Stimulated activated CD4-positive, alpha-beta T cell treated with anti-CD3 and anti-CD28 coated beads, Interleukin-4, amount 100 ng/mL, for 1 hour (primary cell): ENCODE results near the gene MAP3K19.
"Not testable (repeated sequence)": the region's sequence is repeated elsewhere in the genome, so short reads cannot be mapped to it uniquely, and the experiment has no call there.

Experiments used
- DNase-seq: peaks from one replicate; pipeline ENCODE4 v3.0.0-alpha.2; 2020

The MAP3K19 gene, protein sequence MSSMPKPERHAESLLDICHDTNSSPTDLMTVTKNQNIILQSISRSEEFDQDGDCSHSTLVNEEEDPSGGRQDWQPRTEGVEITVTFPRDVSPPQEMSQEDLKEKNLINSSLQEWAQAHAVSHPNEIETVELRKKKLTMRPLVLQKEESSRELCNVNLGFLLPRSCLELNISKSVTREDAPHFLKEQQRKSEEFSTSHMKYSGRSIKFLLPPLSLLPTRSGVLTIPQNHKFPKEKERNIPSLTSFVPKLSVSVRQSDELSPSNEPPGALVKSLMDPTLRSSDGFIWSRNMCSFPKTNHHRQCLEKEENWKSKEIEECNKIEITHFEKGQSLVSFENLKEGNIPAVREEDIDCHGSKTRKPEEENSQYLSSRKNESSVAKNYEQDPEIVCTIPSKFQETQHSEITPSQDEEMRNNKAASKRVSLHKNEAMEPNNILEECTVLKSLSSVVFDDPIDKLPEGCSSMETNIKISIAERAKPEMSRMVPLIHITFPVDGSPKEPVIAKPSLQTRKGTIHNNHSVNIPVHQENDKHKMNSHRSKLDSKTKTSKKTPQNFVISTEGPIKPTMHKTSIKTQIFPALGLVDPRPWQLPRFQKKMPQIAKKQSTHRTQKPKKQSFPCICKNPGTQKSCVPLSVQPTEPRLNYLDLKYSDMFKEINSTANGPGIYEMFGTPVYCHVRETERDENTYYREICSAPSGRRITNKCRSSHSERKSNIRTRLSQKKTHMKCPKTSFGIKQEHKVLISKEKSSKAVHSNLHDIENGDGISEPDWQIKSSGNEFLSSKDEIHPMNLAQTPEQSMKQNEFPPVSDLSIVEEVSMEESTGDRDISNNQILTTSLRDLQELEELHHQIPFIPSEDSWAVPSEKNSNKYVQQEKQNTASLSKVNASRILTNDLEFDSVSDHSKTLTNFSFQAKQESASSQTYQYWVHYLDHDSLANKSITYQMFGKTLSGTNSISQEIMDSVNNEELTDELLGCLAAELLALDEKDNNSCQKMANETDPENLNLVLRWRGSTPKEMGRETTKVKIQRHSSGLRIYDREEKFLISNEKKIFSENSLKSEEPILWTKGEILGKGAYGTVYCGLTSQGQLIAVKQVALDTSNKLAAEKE (N-terminal part only)

DNA sequence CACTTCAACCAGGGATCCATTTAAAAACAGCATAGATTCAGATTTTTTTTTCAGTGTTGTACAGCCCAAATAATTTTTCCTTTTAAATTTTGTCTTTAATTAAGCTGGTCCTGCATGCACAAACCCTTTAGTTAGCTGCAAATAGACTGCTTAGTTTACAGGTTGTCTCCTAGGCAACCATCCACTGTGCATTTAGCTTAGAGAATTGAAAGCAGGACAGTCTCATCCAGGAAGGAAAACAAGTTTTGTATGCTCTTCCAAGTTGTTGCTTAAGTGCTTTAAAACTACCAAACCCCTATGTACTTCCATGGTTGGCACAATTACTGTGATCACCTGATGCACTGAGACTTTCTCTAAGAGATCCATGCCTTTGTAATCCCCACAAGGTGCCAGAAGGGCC lies at the start of gene MAP3K19:
Gene MAP3K19 (minus strand): TSS at position 148 of the 400 bp plus-strand sequence. CDS start 22,800 bp downstream, outside the sequence.
- no peak for DNase-seq

DNA sequence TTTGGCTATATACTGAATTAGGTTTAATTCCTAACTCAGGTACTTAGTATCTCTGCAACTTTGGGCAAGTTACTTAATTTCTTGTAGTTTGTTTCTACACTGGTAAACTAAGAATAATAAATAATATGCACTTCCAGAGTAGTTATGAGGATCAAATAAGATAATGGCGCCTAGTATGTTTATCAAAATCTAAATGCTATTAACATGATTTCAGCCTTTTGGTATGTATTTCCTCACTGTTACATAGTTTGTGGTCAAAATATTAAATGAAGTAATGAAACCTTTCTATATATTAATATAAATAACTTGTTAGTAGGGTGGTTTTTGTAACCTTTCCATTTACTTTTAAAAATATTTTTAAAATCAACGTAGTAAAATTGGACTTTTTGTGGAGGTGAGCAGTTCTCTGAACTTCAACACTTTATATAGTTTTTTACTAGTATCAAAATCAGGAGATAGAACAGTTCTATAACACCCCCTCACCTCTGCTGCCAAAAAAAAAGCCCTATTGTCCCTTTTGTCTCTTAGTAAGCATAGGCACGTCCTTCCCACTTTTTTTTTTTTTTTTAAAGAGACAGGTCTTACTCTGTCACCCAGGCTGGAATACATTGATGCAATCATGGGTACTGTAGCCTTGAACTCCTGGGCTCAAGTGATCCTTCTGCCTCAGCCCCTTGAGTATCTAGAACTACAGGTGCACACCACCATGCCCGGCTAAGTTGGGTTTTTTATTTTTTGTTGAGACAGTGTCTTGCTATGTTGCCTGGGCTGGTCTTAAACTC lies 49.6 kb upstream of the MAP3K19 start:
- DNase-seq, result no peak

DNA sequence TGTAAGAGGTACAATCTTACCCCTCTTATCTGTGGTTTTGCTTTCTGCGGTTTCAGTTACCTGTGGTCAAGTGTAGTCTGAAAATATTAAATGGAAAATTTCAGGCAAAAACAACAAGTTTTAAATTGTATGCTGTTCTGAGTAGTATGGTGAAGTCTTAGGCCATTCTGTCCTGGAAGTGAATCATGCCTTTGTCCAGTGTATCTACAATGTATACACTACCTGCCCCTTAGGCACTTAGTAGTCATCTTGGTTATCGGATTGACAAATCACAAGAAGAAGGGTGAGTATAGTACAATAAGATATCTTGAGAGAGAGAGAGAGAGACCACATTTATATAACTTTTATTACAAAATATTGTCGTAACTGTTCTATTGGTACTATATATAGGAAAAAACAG lies 48.3 kb upstream of the MAP3K19 start:
- no peak for DNase-seq

DNA sequence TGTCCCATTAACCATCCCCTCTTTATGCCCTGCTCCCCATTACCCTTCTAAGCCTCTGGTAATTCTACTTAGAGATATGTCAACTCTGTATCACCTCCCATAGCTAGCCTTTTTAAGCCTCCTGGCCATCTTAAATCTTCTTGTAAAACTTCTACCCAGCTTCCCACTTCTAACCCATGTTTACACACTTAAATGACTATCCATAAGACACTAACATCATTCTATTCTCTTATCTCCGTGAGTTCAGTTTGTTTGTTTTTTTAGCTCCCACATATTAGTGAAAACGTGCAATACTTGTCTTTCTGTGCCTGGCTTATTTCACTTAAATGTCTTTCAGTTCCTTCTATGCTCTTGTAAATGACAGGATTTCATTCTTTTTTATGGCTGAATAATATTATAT lies 47.3 kb upstream of the MAP3K19 start:
- DNase-seq, result no peak

DNA sequence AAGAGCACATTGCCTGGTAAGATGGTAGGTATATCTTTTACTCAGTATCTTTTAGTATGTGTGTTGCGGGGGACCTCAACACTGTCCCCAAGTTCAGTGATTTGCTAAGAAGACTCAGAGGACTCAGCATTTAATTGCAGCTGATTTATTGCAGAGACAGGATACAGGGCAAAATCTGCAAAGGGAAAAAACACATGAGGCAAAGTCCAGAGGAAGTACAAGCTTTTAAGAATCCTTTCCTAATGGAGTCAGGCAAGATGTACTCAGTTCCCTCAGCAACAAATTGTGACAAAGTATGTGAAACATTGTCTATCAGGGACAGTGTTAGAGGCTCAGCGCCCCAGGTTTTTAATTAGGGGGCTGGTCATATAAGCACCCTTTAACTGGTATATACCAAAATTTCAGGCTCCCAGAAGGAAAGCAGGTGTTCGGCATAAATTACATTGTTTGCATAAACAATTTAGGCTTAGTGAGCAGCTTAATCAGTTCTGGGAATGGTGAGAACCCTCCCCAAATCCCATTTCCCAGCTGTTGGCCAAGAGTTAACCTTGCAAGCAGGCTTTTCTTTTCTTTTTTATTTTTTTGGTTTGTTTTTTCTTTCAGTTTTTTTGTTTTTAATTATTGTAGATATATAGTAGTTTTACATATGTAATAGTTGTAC lies 46.6 kb upstream of the MAP3K19 start:
- DNase-seq, result no peak

DNA sequence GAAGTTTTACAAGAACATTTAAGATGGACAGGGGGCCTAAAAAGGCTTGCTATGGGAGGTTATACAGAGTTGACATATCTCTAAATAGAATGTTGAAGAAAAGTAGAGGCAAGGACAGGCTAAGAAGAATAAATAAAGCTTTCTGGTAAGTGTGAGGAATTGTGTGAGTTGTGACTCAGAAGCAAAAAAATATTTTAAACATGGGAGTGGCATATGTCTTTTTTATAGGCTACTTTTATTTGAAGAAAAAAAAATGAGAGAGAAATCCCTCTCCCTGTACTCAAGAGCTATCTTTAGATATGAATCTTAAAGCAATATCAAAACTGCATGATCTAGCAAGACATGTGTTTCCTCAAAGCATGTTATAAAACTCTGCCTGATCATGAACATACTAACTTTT lies 45.9 kb upstream of the MAP3K19 start:
- DNase-seq, result no peak

DNA sequence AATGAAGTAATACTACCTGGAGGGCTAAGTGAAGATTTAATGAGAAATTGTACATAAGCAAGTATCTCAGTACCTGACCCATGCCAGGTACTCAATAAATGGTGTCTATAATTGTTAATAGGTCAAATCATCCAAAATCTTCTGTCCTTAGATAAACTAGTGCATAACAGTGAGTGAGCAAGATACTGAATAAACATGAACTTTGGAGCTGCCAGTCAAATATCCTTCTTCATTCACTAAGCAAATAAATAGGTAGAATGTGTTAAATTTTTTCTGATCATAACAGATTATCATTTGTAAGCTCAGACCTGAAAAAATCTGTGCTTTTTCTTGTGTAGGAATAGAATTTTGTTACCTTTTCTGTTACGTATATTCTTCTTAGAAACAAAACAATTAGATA lies 44.4 kb upstream of the MAP3K19 start:
- no peak for DNase-seq

DNA sequence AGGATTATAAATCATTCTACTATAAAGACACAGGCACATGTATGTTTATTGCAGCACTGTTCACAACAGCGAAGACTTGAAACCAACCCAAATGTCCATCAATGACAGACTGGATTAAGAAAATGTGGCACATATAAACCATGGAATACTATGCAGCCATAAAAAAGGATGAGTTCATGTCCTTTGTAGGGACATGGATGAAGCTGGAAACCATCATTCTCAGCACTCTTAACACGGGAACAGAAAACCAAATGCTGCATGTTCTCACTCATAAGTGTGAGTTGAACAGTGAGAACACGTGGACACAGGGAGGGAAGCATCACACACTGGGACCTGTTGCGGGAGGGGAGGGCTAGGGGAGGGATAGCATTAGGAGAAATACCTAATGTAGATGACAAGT lies 42.4 kb upstream of the MAP3K19 start:
- not testable (repeated sequence) for DNase-seq

DNA sequence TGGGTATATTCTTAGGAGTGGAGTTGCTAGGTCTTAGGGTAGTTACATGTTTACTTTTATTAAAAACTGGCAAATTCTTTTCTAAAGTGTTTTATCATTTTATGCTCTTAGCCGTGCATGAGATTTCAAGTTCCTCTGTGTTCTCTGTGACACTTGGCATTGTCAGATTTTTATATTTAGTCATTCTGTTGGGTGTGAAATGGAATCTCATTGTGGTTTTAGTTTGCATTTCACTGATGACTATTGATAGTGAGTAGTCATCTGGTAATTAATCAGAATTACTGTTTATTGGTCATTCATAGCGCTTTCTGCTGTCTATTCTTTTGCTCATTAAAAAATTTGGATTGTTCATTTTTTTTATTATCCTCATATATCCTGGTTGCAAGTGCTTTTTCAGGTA lies 39.0 kb upstream of the MAP3K19 start:
- no peak for DNase-seq

DNA sequence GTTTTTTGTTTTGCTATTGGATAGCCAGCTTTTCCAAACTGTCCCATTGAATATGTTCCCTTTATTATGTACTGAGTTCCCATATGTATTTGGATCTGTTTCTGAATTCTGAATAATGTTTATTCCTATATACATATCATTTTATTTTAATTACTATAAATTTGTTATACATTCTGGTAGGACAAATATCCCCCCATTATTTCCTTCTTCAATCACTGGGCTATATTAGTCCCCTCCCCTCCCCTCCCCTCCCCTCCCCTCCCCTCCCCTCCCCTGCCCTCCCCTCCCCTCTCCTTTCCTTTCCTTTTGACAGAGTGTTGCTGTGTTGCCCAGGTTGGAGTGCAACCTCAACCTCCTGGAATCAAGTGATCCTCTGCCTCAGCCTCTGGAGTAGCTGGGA lies 31.2 kb upstream of the MAP3K19 start:
- DNase-seq, result no peak

DNA sequence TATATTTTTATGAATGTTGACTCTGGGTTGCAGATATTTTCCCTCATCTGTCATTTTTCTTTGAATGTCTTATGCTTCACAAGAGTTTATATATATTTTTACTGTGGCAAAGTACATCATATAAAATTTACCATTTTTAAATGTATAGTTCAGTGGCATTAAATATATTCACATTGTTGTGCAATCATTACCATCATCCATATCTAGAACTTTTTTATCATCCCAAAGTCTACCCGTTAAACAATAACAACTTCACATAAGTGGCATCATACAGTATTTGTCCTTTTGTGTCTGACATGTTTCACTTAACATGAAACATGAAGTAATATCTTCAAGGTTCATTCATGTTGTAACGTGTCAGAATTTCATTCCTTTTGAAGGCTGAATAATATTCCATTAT lies 29.3 kb upstream of the MAP3K19 start:
- no peak for DNase-seq

DNA sequence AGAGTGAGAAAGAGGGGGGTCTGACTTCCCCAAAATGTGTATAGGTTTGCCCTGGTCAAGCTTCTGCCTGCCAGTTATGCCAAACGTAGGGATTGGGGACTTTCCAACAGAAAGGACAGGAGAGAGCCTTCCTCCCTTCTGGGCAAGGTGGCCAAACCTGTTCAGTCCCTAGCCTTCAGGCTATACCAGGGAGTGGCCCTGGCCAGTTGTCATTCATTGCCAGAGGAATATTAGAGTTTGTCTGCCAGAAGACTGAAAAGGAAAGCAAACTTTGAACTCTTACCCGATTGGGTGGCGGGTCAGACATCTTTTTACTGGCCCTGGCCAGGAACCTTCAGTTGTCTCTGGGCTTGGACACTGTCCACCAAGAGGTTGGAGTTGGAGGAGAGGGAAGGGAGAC lies 27.0 kb upstream of the MAP3K19 start:
- DNase-seq, result no peak

DNA sequence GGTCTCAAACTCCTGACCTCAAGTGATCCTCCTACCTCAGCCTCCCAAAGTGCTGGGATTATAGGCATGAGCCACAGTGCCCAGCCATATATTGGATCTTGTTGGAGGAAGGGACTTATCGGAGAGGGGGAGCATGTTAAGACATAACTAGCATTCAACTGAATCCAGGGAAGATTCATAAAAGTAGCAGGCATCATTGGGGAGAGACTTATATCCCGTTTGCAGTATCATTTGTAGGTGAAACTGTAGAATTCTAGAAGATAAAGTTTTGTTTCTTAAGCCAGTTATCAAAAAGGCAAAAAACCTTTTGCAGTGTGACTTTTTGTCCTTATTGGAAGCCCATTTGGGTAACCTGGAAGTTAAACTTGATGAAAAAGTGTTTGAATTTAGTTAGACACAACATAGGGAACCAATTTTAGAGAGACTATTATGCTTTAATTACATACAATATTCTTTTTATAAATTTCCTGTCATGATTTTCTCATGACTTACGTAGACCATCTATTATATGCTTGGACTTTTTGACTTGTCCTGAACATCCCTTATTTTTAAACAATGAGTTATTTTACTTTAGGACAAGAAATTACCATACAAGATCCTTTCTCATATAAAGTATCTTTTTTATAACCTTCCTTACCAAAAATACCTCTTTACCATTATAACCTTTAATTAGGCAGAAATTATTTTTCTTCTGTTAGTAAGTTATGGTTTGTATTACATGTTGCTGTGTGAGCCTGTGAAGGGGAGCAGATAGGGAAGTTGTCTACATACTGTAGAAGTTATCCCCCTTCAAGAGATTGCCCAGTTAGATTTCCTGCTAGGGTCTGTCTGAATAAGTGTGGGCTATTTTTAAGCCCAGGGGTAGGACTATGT lies 25.1 kb upstream of the MAP3K19 start:
- DNase-seq, result no peak

DNA sequence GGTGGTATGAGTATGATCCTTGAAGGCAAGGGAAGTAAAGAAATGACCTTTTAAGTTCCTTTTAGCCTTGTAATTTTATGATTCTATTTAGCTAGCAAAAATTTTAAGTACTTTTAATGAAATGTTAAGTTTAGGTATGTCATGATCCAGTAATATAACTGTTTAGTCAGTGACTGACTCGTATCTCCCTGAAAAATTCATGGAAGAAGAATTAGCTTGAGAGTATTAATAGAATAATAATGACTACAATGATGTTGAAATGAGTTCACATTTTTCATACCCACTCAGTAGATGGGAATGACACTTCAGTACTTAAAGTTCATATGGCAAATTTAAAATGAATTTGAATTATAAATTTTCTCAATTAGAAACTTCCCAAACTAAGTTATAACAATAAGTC lies 19.5 kb upstream of the MAP3K19 start:
- DNase-seq, result no peak

DNA sequence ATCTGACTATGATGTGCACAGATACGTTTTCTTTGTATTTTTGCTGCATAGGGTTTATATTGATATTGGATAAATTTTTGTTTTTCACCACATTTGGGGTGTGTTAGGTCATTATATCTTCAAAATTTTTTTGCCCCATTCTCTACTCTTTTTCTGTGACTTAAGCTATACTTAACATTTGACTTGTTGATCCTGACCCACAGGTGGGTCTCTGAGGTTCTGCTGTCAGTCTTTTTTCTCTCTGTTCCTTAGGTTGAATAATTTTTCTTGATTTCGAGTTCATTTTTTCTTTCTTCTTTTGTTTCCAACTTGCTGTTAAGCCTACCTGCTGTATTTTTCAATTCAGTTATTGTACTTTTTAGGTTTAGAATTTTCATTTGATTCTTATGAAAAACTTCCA lies 16.9 kb upstream of the MAP3K19 start:
- DNase-seq, result no peak

DNA sequence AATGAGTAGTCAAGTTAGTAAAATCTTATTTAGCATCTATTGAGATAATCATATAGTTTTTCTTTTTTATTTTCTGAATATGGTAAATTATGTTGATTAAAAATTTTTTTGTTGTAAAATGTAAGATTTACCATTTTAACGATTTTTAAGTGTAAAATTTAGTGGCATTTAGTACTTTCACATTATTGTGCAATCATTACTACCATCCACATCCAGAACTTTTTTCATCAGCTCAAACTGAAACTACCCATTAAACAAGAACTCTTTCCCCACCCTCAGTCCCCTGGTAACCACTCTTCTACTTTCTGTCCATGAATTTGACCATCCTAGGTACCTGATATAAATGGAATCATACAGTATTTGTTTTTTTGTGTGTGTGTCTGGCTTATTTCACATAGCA lies 16.0 kb upstream of the MAP3K19 start:
- no peak for DNase-seq

DNA sequence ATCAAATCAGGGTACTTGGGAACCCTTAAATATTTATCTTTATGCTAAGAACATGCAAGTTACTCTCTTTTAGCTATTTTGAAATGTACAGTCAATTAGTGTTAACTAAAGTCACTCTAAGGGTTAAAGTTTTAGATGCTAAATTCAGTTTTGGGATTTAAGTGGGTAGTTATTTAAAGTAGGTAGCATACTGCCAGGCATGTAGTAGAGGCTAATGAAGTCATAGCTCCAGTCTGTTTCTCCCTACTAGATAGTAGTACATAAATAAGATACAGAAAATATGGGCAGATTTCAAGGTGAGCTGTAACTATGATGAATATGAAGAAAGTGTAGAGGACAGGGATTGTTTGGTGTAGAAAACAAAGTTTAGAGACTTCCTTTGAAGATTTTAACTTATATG lies 12.3 kb upstream of the MAP3K19 start:
- no peak for DNase-seq

DNA sequence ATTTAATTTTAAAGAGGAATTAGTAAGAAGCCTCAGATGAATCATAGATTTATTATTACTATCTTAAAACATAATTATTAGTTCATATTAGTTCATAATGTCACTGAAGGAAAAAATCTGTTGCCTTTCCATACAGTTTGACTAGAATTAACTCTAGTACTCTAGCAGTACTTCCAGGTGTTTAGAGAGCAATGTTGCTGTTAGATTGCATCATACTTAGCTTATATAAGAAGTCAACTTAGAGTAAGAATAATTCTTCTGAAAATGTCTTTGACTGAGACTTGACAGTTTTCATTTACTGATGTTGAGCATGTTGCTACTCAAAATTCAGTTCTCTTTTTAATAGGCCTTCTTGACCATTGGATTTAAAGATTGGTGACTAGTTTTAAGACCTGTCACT lies 9.5 kb upstream of the MAP3K19 start:
- no peak for DNase-seq

DNA sequence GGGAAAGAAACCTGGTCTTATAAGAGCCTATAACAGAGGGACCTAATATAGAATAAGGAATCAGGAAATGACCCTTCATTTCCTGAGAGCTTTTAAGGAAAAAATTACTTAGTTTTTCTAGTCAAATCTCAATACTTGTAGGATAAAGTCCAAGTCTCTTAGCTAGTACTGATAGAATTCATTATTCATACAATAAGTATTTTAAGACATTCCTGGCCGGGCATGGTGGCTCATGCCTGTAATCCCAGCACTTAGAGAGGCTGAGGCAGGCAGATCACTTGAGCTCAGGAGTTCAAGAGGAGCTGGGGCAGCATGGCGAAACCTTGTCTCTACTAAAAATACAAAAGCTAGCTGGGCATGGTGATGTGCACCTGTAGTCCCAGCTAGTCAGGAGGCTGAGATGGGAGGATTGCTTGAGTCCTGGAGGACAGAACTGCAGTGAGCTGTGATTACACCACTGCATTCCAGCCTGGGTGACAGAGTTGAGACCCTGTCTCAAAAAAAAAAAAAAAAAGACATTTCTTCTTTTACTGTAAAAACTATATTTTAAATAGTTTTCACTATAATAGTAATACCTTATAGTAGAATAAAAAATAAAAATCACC lies 8.0 kb upstream of the MAP3K19 start:
- DNase-seq, result no peak

DNA sequence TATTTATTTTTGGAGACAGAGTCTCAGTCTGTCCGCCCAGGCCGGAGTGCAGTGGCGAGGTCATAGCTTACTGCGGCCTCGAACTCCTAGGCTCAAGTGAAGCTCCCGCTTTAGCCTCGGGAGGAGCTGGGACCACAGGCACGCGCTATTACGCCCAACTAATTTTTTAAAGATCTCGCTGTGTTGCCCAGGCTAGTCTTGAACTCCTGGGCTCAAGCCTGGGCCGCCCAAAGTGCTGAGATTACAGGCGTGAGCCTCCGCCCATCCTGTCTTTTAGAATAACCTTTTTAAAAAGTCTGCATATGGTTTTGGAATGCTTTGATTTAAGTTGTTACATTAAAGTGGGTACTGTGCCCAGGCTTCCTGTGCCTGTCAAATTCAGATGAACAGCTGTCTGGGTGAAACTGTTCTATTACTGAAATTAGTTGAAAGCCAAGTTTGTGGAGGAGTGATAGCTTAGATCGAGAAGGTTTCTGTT lies 5.8 kb upstream of the MAP3K19 start:
- peak; percentile 15 for DNase-seq
